ENCODE data around the gene EGFR. TPM values are rescaled to one million over a fixed set of nuclear protein-coding genes. Genes with fewer than 3 reads are reported as not detected.

Gene EGFR
- total RNA-seq, 1 donor = 98.9 TPM

- peak; percentile 83 for DNase-seq (ENCODE audit: low read depth)
- TF ChIP-seq CTCF (IDR thresholded peaks at IDR 0.05; ENCODE audit: insufficient read depth, low read depth, low read length) = peak; percentile 16
- peak overlapping the region; percentile 19 for H3K4me3 ChIP-seq (ENCODE audit: low read depth, low read length)
Measured at GRCh38 chr7:55065511-55066229, 46.9 kb downstream of the EGFR start.

GRCh38 chr7:55066524-55066923, 47.7 kb downstream of the EGFR start:
- peak; percentile 42 for DNase-seq (ENCODE audit: low read depth)
- no peak for TF ChIP-seq CTCF (IDR thresholded peaks at IDR 0.05; ENCODE audit: insufficient read depth, low read depth, low read length)
- no peak overlapping the region for H3K4me3 ChIP-seq (ENCODE audit: low read depth, low read length)

DNA sequence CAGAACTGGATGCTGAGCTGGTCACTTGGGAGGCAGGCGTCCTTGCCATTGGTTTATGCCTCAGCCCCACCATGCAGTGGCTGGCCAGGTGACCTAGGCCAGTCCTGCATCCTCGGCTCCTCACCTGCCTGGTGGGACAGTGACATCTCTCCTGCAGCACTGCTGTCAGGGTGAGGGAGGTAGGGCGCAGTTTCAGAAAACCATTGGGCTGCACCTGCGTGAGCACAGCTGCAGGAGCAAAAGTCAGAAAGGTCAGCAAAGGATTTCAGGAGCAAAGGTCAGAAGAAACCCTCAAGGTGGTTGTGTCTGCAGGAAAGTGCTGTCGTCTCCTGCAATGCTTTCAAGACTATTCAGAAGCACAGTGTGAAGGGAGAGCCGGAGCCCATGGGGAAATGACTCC, 48.1 kb downstream of the EGFR start:
- H3K4me3 ChIP-seq (ENCODE audit: low read depth, low read length) = no peak overlapping the region
- no peak for DNase-seq (ENCODE audit: low read depth)
- TF ChIP-seq CTCF (IDR thresholded peaks at IDR 0.05; ENCODE audit: insufficient read depth, low read depth, low read length) = no peak

DNA sequence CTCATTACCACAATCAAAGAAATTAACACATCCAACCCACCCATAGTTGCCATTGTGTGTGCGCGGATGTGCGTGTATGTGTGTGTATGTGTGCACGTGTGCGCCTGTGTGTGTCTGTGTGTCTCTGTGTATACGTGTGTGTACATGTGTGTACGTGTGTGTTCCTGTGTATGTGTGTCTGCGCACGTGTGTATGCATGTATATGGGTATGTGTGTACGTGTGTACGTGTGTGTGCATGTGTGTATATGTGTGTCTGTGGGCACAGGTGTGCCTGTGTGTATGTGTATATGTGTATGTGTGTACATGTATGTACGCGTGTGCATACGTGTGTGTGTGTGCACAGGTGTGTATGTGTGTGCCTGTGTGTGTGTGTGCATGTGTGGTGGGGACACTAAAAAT, 48.9 kb downstream of the EGFR start:
- H3K4me3 ChIP-seq (ENCODE audit: low read depth, low read length) = no peak overlapping the region
- no peak for DNase-seq (ENCODE audit: low read depth)
- no peak for TF ChIP-seq CTCF (IDR thresholded peaks at IDR 0.05; ENCODE audit: insufficient read depth, low read depth, low read length)

- no peak for DNase-seq (ENCODE audit: low read depth)
- no peak overlapping the region for H3K4me3 ChIP-seq (ENCODE audit: low read depth, low read length)
- no peak for TF ChIP-seq CTCF (IDR thresholded peaks at IDR 0.05; ENCODE audit: insufficient read depth, low read depth, low read length)
Measured at GRCh38 chr7:55069271-55069792, 50.5 kb downstream of the EGFR start.

DNA sequence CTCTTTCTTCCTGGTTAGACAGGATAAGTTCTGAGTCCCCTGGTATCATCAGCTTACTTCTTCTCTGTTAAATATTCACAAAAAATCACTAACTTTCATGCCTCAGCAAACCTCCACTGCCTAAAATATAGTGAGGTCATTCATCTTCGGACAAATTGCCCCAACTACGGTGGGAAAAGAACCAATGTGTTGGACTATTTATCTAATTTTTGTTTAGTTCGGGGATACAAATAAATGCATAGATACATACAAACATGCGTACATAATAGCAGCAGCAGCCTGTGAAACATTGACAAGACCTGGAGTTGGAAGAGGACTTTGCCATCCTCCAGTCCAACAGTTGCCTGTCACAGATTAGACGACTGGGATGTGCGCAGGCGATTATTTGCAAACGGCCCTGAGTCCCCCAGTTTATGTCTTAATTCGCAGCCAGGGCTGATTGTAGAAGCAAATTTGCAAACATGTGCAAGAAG, 51.5 kb downstream of the EGFR start:
- no peak overlapping the region for H3K4me3 ChIP-seq (ENCODE audit: low read depth, low read length)
- DNase-seq (ENCODE audit: low read depth) = no peak
- no peak for TF ChIP-seq CTCF (IDR thresholded peaks at IDR 0.05; ENCODE audit: insufficient read depth, low read depth, low read length)

All from fibroblast of villous mesenchyme (primary cell).